ENCODE results near the gene CPT2.

The CPT2 gene

DNA sequence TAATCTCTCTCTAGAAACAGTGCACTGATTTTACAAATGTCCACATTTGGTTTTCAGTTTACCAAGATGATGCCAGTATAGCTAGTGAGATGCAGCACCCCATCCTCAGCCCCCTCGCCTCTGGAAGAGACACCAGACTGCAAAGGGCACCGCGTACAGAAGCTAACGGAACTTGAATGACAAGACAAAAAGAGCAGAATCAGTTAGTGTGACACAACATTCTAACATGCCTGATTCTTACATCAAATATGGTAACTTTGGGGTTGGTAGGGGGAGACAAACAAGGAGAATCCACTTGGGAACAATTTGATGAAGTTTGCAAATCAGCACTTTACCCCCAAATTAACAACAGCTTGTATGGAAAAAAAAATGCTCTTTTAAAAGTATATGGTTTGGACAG lies 45.8 kb downstream of the CPT2 start:
- H3K4me3 ChIP-seq (ENCODE audit: low read depth in 1 of 2, low read length in 1 of 2): no peak overlapping the region
- H3K27ac ChIP-seq: no peak overlapping the region
- TF ChIP-seq, protein P1, sequence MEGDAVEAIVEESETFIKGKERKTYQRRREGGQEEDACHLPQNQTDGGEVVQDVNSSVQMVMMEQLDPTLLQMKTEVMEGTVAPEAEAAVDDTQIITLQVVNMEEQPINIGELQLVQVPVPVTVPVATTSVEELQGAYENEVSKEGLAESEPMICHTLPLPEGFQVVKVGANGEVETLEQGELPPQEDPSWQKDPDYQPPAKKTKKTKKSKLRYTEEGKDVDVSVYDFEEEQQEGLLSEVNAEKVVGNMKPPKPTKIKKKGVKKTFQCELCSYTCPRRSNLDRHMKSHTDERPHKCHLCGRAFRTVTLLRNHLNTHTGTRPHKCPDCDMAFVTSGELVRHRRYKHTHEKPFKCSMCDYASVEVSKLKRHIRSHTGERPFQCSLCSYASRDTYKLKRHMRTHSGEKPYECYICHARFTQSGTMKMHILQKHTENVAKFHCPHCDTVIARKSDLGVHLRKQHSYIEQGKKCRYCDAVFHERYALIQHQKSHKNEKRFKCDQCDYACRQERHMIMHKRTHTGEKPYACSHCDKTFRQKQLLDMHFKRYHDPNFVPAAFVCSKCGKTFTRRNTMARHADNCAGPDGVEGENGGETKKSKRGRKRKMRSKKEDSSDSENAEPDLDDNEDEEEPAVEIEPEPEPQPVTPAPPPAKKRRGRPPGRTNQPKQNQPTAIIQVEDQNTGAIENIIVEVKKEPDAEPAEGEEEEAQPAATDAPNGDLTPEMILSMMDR (IDR thresholded peaks at IDR 0.05): no peak
- H3K9me3 ChIP-seq: no peaks in the 10 kb centered on the region
- H3K27me3 ChIP-seq: peaks cover 7% of the 10 kb centered on the region
- no peaks in the 10 kb centered on the region for H3K36me3 ChIP-seq
- H3K4me1 ChIP-seq (ENCODE audit: control insufficient read depth in 1 of 2, insufficient read depth in 1 of 2, low read depth in 1 of 2, low read length in 1 of 2): peaks cover 12 to 15% of the 10 kb centered on the region in 2 experiments

DNA sequence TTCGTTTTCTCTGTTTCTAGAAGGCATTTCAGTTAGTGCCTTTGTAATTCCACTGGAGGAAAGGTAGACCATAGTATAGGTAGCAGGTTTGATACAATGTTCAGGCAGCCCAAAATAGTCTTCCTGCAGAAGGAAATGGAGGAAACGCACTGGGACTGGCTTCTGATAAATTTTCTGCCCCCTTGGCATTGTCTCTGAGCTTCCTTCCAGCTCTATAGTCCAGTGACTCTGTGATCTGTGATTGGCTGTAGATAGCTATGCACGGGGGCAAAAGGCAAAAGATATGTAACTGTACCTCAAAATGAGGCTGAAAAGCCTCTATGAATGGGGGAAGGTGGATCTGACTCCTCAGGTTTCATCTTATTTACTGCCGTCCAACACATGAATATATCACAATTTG lies 47.5 kb downstream of the CPT2 start:
- TF ChIP-seq, protein P1 (IDR thresholded peaks at IDR 0.05): no peak
- H3K4me3 ChIP-seq (ENCODE audit: low read depth in 1 of 2, low read length in 1 of 2): no peak overlapping the region
- H3K9me3 ChIP-seq: no peaks in the 10 kb centered on the region
- no peaks in the 10 kb centered on the region for H3K4me1 ChIP-seq (ENCODE audit: control insufficient read depth in 1 of 2, insufficient read depth in 1 of 2, low read depth in 1 of 2, low read length in 1 of 2)
- peaks cover 7% of the 10 kb centered on the region for H3K27me3 ChIP-seq
- H3K27ac ChIP-seq: no peak overlapping the region
- H3K36me3 ChIP-seq: no peaks in the 10 kb centered on the region

DNA sequence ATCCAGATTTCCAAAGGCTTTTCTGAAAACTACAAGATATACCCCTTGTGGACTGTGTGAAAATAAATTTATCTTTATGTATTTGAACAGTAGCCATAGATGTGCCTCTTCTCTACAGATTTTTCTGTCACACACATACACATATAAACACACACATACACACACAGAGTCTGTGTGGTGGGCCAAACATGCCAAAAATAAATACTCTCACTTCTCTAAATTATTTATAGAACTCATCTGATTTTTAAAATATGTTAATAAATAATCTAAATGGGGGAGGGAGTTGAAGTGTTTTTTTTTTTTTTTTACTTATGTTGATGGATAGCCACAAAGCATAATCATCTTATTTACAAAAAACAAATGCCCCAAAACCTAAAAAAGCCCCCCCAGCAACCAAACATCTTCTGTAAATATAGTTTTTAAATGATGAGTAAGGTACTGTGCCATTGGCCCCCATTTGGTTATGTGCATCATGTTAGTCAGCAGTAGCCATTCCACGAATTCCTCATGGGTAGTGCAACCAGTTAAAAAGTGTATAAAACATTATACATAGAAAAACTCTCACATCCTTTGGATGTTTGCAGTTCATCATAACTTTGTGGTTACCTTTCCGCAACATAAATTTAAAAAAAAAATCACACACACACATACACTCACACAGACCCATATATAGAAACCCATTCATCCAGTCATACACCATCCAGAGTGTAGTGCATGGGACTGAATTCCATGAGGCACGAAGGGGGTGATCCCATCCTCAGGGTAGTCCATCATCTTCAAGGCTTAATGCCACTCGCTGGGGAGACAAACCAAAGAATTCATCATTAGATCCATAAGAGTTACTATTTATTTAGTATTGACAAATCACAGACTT lies 49.9 kb downstream of the CPT2 start:
- no peaks in the 10 kb centered on the region for H3K4me1 ChIP-seq (ENCODE audit: control insufficient read depth in 1 of 2, insufficient read depth in 1 of 2, low read depth in 1 of 2, low read length in 1 of 2)
- peaks cover 7% of the 10 kb centered on the region for H3K27me3 ChIP-seq
- no peak overlapping the region for H3K27ac ChIP-seq
- H3K36me3 ChIP-seq: no peaks in the 10 kb centered on the region
- TF ChIP-seq, protein P1 (IDR thresholded peaks at IDR 0.05): no peak
- H3K4me3 ChIP-seq (ENCODE audit: low read depth in 1 of 2, low read length in 1 of 2): no peak overlapping the region
- no peaks in the 10 kb centered on the region for H3K9me3 ChIP-seq

DNA sequence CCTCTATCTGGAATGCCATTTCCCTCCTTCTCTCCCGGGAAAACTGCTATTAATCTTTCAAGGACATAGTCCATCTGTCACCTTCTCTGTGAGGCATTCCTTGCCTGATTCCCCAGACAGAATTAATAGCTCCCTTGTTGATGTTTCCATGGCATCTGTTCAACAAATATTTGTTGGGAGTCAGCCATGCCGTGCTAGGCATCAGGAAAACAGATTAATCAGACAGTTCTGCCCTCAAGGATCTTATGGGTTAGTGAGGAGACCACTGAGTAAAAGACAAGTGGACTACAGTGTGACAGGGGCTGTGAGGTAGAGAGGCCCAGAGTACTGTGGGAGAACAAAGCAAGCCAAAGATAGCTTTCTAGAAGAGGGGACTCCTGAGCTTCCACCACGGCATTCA lies 53.1 kb downstream of the CPT2 start:
- TF ChIP-seq, protein P1 (IDR thresholded peaks at IDR 0.05): no peak
- no peaks in the 10 kb centered on the region for H3K4me1 ChIP-seq (ENCODE audit: control insufficient read depth in 1 of 2, insufficient read depth in 1 of 2, low read depth in 1 of 2, low read length in 1 of 2)
- H3K27me3 ChIP-seq: no peaks in the 10 kb centered on the region
- no peak overlapping the region for H3K27ac ChIP-seq
- no peaks in the 10 kb centered on the region for H3K9me3 ChIP-seq
- no peaks in the 10 kb centered on the region for H3K36me3 ChIP-seq
- no peak overlapping the region for H3K4me3 ChIP-seq (ENCODE audit: low read depth in 1 of 2, low read length in 1 of 2)

DNA sequence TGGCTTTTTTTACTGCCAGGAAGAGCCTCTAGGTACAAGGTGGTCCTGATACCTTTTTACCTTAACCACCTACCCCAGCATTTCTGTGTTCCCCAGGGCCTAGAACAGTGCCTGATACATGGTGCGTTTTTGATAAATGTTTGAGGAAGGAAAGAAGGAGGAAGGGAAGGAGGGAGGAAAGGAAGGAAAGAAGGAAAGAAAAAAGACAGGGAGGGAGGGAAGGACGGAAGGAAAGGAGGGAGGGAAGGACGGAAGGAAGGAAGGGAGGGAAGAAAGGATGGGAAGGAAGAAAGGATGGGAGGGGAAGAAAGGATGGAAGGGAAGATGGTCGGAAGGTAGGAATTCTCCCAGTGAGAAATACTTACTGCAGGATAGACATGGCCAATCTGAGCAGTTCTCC lies 53.7 kb downstream of the CPT2 start:
- no peaks in the 10 kb centered on the region for H3K36me3 ChIP-seq
- no peaks in the 10 kb centered on the region for H3K9me3 ChIP-seq
- TF ChIP-seq, protein P1 (IDR thresholded peaks at IDR 0.05): no peak
- no peaks in the 10 kb centered on the region for H3K27me3 ChIP-seq
- no peak overlapping the region for H3K27ac ChIP-seq
- no peak overlapping the region for H3K4me3 ChIP-seq (ENCODE audit: low read depth in 1 of 2, low read length in 1 of 2)
- H3K4me1 ChIP-seq (ENCODE audit: control insufficient read depth in 1 of 2, insufficient read depth in 1 of 2, low read depth in 1 of 2, low read length in 1 of 2): no peaks in the 10 kb centered on the region
